ENCODE results near the gene TOP3A.
"Not testable (repeated sequence)": the region's sequence is repeated elsewhere in the genome, so short reads cannot be mapped to it uniquely, and the experiment has no call there.

The TOP3A gene, protein sequence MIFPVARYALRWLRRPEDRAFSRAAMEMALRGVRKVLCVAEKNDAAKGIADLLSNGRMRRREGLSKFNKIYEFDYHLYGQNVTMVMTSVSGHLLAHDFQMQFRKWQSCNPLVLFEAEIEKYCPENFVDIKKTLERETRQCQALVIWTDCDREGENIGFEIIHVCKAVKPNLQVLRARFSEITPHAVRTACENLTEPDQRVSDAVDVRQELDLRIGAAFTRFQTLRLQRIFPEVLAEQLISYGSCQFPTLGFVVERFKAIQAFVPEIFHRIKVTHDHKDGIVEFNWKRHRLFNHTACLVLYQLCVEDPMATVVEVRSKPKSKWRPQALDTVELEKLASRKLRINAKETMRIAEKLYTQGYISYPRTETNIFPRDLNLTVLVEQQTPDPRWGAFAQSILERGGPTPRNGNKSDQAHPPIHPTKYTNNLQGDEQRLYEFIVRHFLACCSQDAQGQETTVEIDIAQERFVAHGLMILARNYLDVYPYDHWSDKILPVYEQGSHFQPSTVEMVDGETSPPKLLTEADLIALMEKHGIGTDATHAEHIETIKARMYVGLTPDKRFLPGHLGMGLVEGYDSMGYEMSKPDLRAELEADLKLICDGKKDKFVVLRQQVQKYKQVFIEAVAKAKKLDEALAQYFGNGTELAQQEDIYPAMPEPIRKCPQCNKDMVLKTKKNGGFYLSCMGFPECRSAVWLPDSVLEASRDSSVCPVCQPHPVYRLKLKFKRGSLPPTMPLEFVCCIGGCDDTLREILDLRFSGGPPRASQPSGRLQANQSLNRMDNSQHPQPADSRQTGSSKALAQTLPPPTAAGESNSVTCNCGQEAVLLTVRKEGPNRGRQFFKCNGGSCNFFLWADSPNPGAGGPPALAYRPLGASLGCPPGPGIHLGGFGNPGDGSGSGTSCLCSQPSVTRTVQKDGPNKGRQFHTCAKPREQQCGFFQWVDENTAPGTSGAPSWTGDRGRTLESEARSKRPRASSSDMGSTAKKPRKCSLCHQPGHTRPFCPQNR

GRCh38 chr17:18314731-18315561, at the start of gene TOP3A, which contains the start of gene SMCR8:
Gene TOP3A (minus strand): TSS chr17:18314994. CDS start chr17:18314778, 216 bp downstream.
Gene SMCR8 (plus strand): TSS chr17:18315293. CDS start chr17:18315790, 497 bp downstream.
- DNase-seq: peak; percentile 26

DNA sequence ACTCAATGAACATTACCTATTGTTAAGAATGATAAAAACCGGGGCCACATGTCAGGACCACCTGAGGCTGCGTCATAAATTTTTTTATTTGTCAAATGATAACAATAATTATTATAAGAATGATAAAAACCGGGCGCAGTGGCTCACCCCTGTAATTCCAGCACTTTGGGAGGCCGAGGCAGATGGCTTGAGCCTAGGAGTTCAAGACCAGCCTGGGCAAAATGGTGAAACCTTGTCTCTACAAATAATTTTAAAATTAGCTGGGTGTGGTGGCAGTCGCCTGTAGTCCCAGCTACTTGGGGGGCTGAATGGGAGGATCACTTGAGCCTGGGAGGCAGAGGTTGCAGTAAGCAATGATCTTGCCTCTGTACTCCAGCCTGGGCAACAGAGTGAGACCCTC, 49.4 kb upstream of the TOP3A start:
- DNase-seq: no peak

- DNase-seq: peak; percentile 33
Observed at GRCh38 chr17:18363101-18364049, 48.6 kb upstream of the TOP3A start, which contains the start of gene SHMT1. Gene SHMT1 (minus strand): TSS chr17:18363550. CDS start chr17:18355981, 7,569 bp downstream.

- DNase-seq: no peak
Observed at GRCh38 chr17:18362698-18363100, 47.9 kb upstream of the TOP3A start.

- no peak for DNase-seq
Observed at GRCh38 chr17:18361837-18362697, 47.3 kb upstream of the TOP3A start.

- DNase-seq: no peak
Observed at GRCh38 chr17:18360518-18360917, 45.7 kb upstream of the TOP3A start.

- DNase-seq: no peak
Observed at GRCh38 chr17:18356624-18357023, 41.8 kb upstream of the TOP3A start.

DNA sequence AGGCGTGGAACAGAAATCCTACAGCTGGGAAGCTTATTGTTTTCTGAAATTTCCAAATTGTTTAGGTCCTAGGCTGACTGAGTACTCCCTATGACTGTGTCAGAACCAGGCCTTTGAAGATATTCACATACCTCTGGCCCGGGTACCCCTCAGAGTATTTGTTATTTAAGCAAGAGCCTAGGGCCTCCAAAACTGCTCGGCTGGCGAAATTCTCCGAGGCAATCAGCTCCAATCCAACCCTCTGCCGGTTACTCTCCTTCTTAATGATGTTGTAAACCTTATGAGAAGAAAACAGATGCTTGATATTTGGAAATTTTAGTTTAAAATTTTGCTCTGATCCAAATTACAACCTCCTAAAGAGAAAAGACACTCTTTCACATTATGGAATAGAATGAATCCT, 38.7 kb upstream of the TOP3A start:
- no peak for DNase-seq

GRCh38 chr17:18344021-18344420, 29.2 kb upstream of the TOP3A start:
- DNase-seq: no peak

- no peak for DNase-seq
Observed at GRCh38 chr17:18339933-18340332, 25.1 kb upstream of the TOP3A start.

GRCh38 chr17:18338158-18338557, 23.4 kb upstream of the TOP3A start:
- not testable (repeated sequence) for DNase-seq

- DNase-seq: no peak
Observed at GRCh38 chr17:18332909-18333489, 18.2 kb upstream of the TOP3A start.

GRCh38 chr17:18331879-18332278, 17.1 kb upstream of the TOP3A start:
- no peak for DNase-seq

- no peak for DNase-seq
Observed at GRCh38 chr17:18328643-18329204, 13.9 kb upstream of the TOP3A start.

- DNase-seq: no peak
Observed at GRCh38 chr17:18327556-18327955, 12.8 kb upstream of the TOP3A start.

- no peak for DNase-seq
Observed at GRCh38 chr17:18327093-18327492, 12.3 kb upstream of the TOP3A start.

DNA sequence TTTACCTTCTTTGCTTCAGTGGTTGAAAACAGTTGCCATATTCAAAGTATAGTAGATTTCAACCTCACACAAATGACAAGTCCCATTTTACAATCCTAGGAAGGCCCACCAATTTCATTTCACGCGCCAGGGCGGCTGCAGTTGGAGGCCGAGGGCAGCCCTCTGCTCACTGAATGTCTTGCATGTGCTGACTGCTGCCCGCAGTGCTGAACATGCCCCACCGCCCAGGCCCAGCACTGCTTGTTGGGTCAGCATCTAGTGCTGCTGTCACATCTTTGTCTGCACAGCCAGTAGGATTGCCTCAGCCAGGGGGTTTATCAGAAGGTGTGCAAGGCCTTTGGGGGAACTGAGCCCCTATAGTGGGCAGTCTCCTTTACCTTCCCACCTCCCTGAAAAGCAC, 11.8 kb upstream of the TOP3A start:
- DNase-seq: no peak

- DNase-seq: no peak
Observed at GRCh38 chr17:18326039-18326438, 11.2 kb upstream of the TOP3A start.

Measured in NCI-H2081 treated with DMSO at 0.1 percent for 48 hours (cell line).